T follicular helper cell (primary cell): Measurements from ENCODE around the gene HIVEP2.

Experiments used
- DNase-seq: peaks from one replicate; pipeline ENCODE4 v3.0.0-alpha.2; 2020; ENCODE audit warnings: low read depth

HIVEP2 gene

GRCh38 chr6:142821164-142821716, 123.7 kb downstream of the HIVEP2 start:
- DNase-seq = no peak

- DNase-seq = no peak
These were observed 124.5 kb downstream of the HIVEP2 start for GRCh38 chr6:142820338-142821051.

- peak; percentile 35 for DNase-seq
These were observed 125.2 kb downstream of the HIVEP2 start for GRCh38 chr6:142819603-142820337.

- no peak for DNase-seq
These were observed 128.5 kb downstream of the HIVEP2 start for GRCh38 chr6:142816486-142816885.

GRCh38 chr6:142816031-142816430, 128.9 kb downstream of the HIVEP2 start:
- DNase-seq = no peak

- no peak for DNase-seq
These were observed 133.1 kb downstream of the HIVEP2 start for GRCh38 chr6:142811923-142812322.

GRCh38 chr6:142810952-142811514, 133.9 kb downstream of the HIVEP2 start:
- DNase-seq = no peak

GRCh38 chr6:142809947-142810346, 135.0 kb downstream of the HIVEP2 start:
- DNase-seq = no peak

GRCh38 chr6:142808405-142809061, 136.4 kb downstream of the HIVEP2 start:
- no peak for DNase-seq

- DNase-seq = no peak
These were observed 139.9 kb downstream of the HIVEP2 start for GRCh38 chr6:142805042-142805441.

- no peak for DNase-seq
These were observed 140.5 kb downstream of the HIVEP2 start for GRCh38 chr6:142804490-142804889.

- no peak for DNase-seq
These were observed 141.4 kb downstream of the HIVEP2 start for GRCh38 chr6:142803495-142804058.

- no peak for DNase-seq
These were observed 141.9 kb downstream of the HIVEP2 start for GRCh38 chr6:142803032-142803431.

GRCh38 chr6:142802124-142802523, 142.9 kb downstream of the HIVEP2 start:
- DNase-seq = no peak

- no peak for DNase-seq
These were observed 144.7 kb downstream of the HIVEP2 start for GRCh38 chr6:142800240-142800639.

- no peak for DNase-seq
These were observed 145.3 kb downstream of the HIVEP2 start for GRCh38 chr6:142799639-142800038.

GRCh38 chr6:142797159-142797558, 147.8 kb downstream of the HIVEP2 start:
- no peak for DNase-seq

- no peak for DNase-seq
These were observed 148.4 kb downstream of the HIVEP2 start for GRCh38 chr6:142796571-142796970.

- no peak for DNase-seq
These were observed 149.0 kb downstream of the HIVEP2 start for GRCh38 chr6:142796024-142796423.

- DNase-seq = no peak
These were observed 150.6 kb downstream of the HIVEP2 start for GRCh38 chr6:142794424-142794823.

- DNase-seq = no peak
These were observed 154.7 kb downstream of the HIVEP2 start for GRCh38 chr6:142790257-142790656.

- DNase-seq = no peak
These were observed 157.6 kb downstream of the HIVEP2 start for GRCh38 chr6:142787422-142787821.
